Prostate gland (tissue), 2 donors: ENCODE data around the gene USP40.

Source experiments
- POLR2A ChIP-seq: fragments of 450-650 bp; IDR thresholded peaks from one replicate; pipeline ENCODE4 v1.6.1; 2016; ENCODE audit warnings: antibody characterized with exemption, mild to moderate bottlenecking
- TF ChIP-seq, protein P1 (sequence below), 4 experiments: fragments of 200-600 bp in 2 of 4; fragments of 450-650 bp in 2 of 4; sonication (generic) in 2 of 4; IDR thresholded peaks; 1 replicate in 3 of 4; 2 replicates in 1 of 4; pipeline ENCODE4 v1.5.1; 2016 to 2019; ENCODE audit warnings: antibody characterized with exemption in 4 of 4, mild to moderate bottlenecking in 2 of 4, moderate library complexity in 2 of 4

DNA sequence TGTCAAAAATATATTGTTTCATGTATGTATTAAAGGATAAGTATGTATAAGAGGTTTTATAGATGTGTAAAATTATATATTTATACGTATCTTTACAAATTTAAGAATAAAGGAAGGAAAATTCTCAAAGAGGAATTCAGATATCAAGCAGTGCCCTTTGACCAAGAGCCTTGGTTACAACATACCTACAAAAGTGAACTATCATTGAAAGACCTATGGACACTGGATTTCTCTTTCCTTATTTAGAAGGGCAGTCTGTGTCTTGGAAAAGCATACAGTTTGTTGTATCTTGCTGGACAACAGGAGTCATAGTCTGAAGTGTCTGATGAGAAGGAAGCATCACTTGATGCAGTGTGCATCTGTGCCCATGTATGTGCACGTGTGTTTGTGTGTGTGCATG is 21.8 kb upstream of the USP40 start:
- TF ChIP-seq POLR2A: no peak
- TF ChIP-seq, protein P1, sequence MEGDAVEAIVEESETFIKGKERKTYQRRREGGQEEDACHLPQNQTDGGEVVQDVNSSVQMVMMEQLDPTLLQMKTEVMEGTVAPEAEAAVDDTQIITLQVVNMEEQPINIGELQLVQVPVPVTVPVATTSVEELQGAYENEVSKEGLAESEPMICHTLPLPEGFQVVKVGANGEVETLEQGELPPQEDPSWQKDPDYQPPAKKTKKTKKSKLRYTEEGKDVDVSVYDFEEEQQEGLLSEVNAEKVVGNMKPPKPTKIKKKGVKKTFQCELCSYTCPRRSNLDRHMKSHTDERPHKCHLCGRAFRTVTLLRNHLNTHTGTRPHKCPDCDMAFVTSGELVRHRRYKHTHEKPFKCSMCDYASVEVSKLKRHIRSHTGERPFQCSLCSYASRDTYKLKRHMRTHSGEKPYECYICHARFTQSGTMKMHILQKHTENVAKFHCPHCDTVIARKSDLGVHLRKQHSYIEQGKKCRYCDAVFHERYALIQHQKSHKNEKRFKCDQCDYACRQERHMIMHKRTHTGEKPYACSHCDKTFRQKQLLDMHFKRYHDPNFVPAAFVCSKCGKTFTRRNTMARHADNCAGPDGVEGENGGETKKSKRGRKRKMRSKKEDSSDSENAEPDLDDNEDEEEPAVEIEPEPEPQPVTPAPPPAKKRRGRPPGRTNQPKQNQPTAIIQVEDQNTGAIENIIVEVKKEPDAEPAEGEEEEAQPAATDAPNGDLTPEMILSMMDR (IDR thresholded peaks at IDR 0.05): no peak
